ENCODE data around the gene ZHX3. TPM values are rescaled to one million over a fixed set of nuclear protein-coding genes. Genes with fewer than 3 reads are reported as not detected.

Gene ZHX3, protein sequence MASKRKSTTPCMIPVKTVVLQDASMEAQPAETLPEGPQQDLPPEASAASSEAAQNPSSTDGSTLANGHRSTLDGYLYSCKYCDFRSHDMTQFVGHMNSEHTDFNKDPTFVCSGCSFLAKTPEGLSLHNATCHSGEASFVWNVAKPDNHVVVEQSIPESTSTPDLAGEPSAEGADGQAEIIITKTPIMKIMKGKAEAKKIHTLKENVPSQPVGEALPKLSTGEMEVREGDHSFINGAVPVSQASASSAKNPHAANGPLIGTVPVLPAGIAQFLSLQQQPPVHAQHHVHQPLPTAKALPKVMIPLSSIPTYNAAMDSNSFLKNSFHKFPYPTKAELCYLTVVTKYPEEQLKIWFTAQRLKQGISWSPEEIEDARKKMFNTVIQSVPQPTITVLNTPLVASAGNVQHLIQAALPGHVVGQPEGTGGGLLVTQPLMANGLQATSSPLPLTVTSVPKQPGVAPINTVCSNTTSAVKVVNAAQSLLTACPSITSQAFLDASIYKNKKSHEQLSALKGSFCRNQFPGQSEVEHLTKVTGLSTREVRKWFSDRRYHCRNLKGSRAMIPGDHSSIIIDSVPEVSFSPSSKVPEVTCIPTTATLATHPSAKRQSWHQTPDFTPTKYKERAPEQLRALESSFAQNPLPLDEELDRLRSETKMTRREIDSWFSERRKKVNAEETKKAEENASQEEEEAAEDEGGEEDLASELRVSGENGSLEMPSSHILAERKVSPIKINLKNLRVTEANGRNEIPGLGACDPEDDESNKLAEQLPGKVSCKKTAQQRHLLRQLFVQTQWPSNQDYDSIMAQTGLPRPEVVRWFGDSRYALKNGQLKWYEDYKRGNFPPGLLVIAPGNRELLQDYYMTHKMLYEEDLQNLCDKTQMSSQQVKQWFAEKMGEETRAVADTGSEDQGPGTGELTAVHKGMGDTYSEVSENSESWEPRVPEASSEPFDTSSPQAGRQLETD
- total RNA-seq, result 17.4 and 22.1 TPM in 2 replicates

DNA sequence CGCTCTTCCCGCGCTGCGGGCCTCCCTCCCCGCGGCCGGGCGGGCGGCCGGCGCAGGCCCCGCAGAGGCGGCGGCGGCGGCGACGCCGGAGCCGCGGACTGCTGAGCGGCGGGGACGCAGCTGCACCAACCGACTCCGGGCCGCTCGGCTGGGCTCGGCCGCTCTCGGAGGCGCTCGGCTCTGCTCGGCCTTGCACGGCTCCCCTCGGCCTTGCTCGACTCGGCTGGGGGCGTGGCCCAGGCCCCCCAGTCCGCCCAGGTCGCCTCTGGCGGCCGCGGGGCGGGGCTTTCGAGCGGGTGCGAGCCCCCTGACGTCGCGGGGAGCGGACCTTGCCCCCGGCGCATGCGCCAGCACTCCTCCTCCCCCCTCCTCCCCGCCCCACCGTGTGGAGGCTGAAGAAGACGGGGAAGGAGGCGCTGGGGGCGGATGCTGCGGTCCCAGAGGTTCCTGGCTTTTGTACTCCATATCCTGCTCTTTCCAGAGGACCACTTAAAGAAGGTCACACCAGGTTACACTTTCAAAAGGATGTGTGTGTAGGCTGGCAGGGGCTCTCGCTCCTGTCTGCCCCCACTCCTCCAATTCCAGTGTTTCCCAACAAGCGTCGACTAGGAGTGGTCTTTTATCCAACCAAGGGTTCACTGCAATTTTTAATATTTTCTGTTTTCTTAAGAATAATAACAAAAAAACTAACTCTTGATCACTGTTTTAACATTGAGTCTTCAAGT lies at the start of gene ZHX3:
Gene ZHX3 (minus strand): TSS at position 186 of the 725 bp plus-strand sequence. CDS start 112,815 bp downstream, outside the sequence.

DNA sequence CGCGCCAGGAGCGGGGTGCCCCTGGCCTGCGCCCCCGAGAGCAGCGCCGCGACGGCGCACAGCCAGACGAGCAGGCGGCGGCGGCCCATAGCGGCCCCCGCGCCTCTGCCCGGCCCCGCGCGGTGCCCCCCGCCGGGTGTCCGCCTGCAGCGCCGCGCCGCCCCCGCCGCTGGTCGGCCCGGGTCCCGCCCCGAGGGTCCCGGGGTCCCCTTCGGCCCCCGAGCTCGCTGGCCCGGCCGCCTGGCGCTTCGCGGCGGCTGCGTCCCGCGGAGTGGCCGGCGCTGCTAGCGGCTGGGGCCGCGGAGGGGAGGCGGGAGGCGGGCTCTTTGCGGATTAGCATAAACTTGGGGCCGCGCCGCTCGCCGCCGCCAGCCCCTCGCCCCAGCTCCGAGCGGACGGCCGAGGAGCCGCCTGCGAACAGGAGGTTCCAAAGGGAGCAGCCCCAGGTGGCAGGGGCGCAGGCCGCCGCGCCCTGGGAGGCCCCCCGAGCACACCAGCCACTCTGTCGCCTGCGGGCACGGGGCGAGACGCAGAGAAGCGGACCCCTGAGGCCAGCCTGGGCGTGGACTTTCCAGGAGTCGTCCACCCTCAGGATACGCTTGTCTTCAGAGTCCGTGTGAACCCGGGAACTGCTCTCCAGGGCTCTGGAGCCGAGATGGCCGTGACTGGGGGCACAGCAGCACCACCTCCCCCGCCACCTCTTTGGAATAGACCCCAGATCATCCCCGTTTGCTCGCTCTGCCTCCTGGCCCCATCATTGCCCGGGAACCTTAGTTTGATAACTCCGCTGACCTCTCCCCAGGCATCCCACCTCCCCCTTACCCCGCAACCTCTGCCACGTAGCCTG lies 49.2 kb upstream of the ZHX3 start, which contains the start of gene EMILIN3:
Gene EMILIN3 (minus strand): TSS at position 273 of the 847 bp plus-strand sequence. CDS start 184 bp downstream, at position 89.

DNA sequence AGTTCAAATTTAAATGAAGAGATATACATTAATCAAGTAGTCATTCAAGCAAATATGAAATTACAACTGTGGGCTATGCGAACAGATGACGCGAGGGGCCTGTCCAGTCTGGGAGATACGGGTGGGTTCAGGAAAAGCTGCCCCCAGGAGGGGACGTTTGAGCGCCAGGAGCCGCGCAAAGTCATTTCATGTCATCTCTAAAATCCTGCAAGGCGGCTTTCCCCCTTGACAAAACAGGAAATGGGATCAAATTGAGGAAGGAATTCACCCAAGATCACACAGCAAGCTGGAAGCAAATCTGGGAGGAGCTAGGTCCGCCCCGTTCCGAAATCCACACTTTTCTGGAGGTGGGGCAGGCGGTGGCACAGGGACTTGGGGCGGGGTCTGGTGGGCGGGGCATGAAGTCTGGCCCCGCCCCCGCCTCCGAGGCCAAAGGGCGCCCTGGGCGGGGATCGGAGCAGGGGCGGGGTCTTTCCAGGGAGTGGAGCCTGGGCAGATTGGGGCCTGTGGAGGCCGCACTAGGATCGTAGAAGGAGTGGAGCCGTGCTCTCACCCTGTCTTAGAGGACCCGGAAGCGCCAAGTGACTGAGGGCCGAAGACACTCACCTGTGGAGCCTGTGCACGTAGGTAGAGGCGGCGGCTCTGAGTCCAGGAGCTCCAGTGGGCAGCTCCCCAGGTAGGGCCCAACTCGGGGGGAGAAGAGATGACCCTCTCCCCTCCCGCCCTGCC lies 23.0 kb upstream of the ZHX3 start, which contains the start of gene LPIN3:
Gene LPIN3 (plus strand): TSS at position 495 of the 729 bp plus-strand sequence. CDS start 4,983 bp downstream, outside the sequence.

DNA sequence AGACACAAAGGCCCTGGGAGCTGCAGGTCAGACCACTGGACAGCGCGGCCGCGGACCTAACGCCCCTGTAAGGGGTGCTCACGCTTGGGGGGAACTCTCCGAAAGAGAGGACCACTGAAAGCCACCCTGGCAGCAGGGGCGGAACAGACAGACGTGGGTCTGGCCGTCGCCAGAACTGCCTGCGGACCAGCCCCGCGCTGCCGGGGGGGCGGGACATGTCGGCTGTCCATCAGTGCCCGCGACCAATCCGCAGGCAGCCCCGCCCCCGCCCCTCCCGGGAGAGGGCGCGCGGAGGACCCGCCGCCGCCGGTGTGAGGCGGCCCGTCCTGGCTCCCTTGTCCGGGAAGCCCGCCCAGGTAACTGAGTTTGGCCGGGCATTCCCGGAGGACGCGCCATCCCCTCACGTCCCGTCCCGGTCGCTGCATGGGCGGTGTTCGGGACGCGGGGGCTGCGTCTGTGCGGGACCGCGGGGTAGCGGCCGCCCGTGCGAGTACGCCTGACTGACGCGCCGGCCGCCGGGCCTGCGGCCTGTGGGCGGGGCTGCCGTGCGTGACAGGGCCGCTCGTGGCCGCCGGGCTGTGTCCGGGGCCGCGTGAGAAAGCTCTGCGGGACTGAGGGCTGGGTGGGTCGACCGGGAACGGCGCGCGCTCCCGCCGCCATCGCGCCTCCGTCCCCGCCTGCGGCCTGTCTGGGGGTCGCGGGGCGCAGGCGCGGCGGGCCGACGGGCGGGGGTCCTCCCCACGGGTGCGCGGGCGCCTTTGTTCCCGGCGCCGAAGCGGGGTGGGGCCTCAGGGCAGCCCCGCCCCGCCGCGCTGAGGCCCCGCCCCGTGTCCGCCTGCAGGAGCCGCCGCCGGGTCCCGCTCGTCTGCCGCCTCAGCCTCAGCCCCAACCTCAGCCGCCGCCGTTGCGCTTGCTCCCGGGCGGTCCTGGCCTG lies 180.6 kb downstream of the ZHX3 start, which contains the start of gene PLCG1:
Gene PLCG1 (plus strand): TSS at position 864 of the 934 bp plus-strand sequence. CDS start 99 bp downstream, outside the sequence.

Other genes with a start within 250 kb of the ZHX3 start
- gene PLCG1, start 180.2 kb downstream of the ZHX3 start, total RNA-seq, result 61.4 and 105 TPM in 2 replicates
- gene LPIN3, start 23.1 kb upstream of the ZHX3 start, total RNA-seq, result 8.1 and 16.9 TPM in 2 replicates
- 4.9 and 7.6 TPM in 2 replicates for gene EMILIN3, start 49.1 kb upstream of the ZHX3 start, total RNA-seq